Right lobe of liver (tissue), 4 donors: ENCODE measurements around the gene DPYD.

Experiments used
- POLR2A ChIP-seq: fragments of 450-650 bp; IDR thresholded peaks from one replicate; pipeline ENCODE4 v1.6.1; 2017; ENCODE audit warnings: antibody characterized with exemption, mild to moderate bottlenecking
- TF ChIP-seq, protein P1 (sequence below), 4 donors: fragments of 200-600 bp in 3 of 4; fragments of 450-650 bp in 1 of 4; IDR thresholded peaks; one replicate each; pipeline versions ENCODE4 v1.5.1 to v1.8.0; 2016 to 2022; ENCODE audit warnings: antibody characterized with exemption in 4 of 4, mild to moderate bottlenecking in 2 of 4
- donor health status: DM: no; HTN: no; CAD: no.
- donor health status: DM: no; HTN: no; CAD: no.
- donor health status: DM: no; HTN: yes; CAD: no.

- TF ChIP-seq, protein P1, sequence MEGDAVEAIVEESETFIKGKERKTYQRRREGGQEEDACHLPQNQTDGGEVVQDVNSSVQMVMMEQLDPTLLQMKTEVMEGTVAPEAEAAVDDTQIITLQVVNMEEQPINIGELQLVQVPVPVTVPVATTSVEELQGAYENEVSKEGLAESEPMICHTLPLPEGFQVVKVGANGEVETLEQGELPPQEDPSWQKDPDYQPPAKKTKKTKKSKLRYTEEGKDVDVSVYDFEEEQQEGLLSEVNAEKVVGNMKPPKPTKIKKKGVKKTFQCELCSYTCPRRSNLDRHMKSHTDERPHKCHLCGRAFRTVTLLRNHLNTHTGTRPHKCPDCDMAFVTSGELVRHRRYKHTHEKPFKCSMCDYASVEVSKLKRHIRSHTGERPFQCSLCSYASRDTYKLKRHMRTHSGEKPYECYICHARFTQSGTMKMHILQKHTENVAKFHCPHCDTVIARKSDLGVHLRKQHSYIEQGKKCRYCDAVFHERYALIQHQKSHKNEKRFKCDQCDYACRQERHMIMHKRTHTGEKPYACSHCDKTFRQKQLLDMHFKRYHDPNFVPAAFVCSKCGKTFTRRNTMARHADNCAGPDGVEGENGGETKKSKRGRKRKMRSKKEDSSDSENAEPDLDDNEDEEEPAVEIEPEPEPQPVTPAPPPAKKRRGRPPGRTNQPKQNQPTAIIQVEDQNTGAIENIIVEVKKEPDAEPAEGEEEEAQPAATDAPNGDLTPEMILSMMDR (IDR thresholded peaks at IDR 0.05): no peak
- TF ChIP-seq POLR2A: no peak
These were observed 240.4 kb downstream of the DPYD start for GRCh38 chr1:97680470-97680869.
